C4-2B (cell line): ENCODE results near the gene CSTPP1.

ENCODE experiments used
- H3K27ac ChIP-seq: fragments of 450-650 bp; 2 replicates; pipeline ENCODE4 v1.5.1; 2017
- ZFX ChIP-seq: fragments of 450-650 bp; IDR thresholded peaks from 2 replicates; pipeline ENCODE4 v1.6.1; 2017
- TF ChIP-seq, protein P1 (sequence below): fragments of 450-650 bp; conservative IDR thresholded peaks from 2 replicates; pipeline ENCODE4 v1.5.1; 2017; ENCODE audit warnings: mild to moderate bottlenecking

Gene CSTPP1

GRCh38 chr11:47180006-47180787, 243.6 kb downstream of the CSTPP1 start:
- TF ChIP-seq, protein P1, sequence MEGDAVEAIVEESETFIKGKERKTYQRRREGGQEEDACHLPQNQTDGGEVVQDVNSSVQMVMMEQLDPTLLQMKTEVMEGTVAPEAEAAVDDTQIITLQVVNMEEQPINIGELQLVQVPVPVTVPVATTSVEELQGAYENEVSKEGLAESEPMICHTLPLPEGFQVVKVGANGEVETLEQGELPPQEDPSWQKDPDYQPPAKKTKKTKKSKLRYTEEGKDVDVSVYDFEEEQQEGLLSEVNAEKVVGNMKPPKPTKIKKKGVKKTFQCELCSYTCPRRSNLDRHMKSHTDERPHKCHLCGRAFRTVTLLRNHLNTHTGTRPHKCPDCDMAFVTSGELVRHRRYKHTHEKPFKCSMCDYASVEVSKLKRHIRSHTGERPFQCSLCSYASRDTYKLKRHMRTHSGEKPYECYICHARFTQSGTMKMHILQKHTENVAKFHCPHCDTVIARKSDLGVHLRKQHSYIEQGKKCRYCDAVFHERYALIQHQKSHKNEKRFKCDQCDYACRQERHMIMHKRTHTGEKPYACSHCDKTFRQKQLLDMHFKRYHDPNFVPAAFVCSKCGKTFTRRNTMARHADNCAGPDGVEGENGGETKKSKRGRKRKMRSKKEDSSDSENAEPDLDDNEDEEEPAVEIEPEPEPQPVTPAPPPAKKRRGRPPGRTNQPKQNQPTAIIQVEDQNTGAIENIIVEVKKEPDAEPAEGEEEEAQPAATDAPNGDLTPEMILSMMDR, result no peak
- no peak overlapping the region for H3K27ac ChIP-seq

DNA sequence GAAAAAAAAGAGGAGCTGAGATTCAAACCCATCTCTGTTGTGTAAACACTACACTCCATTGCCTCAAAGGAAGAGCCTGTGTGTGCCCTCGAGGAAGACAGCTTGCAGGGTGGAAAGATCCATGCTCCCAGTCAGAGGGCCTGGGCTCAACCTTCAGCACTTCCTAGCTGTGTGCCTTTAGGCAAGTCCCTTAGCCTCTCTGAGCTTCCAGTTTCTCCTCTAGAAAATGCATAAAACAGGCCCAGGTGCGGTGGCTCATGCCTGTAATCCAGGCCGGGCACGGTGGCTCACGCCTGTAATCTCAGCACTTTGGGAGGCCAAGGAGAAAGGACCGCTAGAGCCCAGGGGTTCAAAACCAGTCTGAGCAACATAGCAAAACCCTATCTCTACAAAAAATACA, 244.7 kb downstream of the CSTPP1 start:
- TF ChIP-seq ZFX, result no peak
- TF ChIP-seq, protein P1, result no peak
- no peak overlapping the region for H3K27ac ChIP-seq

DNA sequence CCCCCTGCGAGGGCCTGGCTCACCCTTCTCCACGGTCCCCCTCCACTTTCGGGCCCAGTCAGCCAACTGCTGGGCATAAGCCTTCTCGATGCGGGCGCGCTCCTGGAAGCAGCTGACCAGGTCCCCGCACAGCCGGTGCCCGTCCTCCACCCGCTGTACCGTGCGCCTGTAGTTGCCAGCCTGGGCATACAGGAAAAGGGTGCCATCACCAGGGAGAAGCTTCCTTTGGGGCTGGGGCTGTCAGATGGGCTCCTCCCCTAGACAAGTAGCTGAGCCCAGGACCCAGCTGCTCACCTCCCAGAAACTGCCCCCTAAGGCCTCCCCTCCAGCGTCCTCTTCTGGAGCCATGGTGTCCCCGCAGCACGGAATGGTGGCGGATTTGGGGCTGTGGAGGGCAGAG, 245.8 kb downstream of the CSTPP1 start:
- TF ChIP-seq, protein P1, result no peak
- TF ChIP-seq ZFX, result no peak
- no peak overlapping the region for H3K27ac ChIP-seq

- H3K27ac ChIP-seq, result no peak overlapping the region
- TF ChIP-seq ZFX, result no peak
- TF ChIP-seq, protein P1, result no peak
Observed at GRCh38 chr11:47183031-47183856, 246.7 kb downstream of the CSTPP1 start.

- TF ChIP-seq ZFX, result no peak
- TF ChIP-seq, protein P1, result no peak
- H3K27ac ChIP-seq, result peak overlapping the region; percentile 93; the same call in 1 of the 2 replicates
Observed at GRCh38 chr11:47183969-47184368, 247.4 kb downstream of the CSTPP1 start.

DNA sequence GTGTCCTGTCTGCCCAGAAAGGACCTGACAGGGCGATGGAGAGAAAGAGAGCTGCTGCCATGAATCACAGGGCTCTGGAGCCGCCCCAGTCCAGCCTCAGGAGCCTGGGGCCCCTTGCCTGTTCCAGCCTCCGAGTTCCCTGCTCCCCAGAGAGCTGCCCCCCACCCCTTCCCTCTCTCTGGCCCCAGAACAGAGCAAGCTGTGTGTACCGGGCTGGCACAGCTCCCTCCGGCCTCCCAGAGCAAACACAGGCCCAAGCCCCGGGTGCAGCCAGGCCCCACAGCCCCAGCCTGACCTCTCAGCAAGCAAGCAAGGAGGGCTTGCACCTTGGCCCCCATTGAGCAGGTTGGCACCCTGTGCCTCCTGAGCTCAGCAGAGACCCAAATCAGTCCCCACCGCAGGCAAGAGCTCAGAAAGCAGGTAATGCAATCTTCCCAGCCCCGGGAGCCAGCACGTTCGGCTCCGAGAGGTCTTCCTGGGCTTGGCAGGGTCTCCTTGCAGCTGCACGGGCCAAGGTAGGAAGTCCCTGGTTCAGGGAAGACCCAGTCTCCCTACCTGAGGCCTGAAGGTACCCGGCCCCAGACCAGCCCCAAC, 248.2 kb downstream of the CSTPP1 start:
- H3K27ac ChIP-seq, result peak overlapping the region; percentile 93
- no peak for TF ChIP-seq ZFX
- TF ChIP-seq, protein P1, result no peak
